HG02798 (cell line): ENCODE results near the gene POTEG.
"Not testable (repeated sequence)": the region's sequence is repeated elsewhere in the genome, so short reads cannot be mapped to it uniquely, and the experiment has no call there.

Experiments
- ATAC-seq: cut with Tn5 transposase; IDR thresholded peaks from one replicate; pipeline ENCODE4 v1.9.1; 2021; ENCODE audit warnings: mild to moderate bottlenecking; ENCODE audit not compliant: unreplicated experiment, poor library complexity

Gene POTEG

GRCh38 chr14:19380137-19380536 is 54.0 kb downstream of the POTEG start:
- ATAC-seq = not testable (repeated sequence)

- ATAC-seq = not testable (repeated sequence)
Measured at GRCh38 chr14:19374451-19374903, 59.7 kb downstream of the POTEG start.

- ATAC-seq = not testable (repeated sequence)
Measured at GRCh38 chr14:19372813-19373500, 61.2 kb downstream of the POTEG start.

GRCh38 chr14:19371767-19372166 is 62.4 kb downstream of the POTEG start:
- not testable (repeated sequence) for ATAC-seq

GRCh38 chr14:19362803-19363202 is 71.3 kb downstream of the POTEG start:
- ATAC-seq = not testable (repeated sequence)

GRCh38 chr14:19362323-19362722 is 71.8 kb downstream of the POTEG start:
- ATAC-seq = not testable (repeated sequence)

- not testable (repeated sequence) for ATAC-seq
Measured at GRCh38 chr14:19361636-19362253, 72.4 kb downstream of the POTEG start.

GRCh38 chr14:19360937-19361635 is 73.1 kb downstream of the POTEG start:
- ATAC-seq = not testable (repeated sequence)
